K562 (cell line): Measurements from ENCODE around the gene SPATA2L.

ENCODE experiments used
- BRD4 ChIP-seq: fragments of 200-600 bp; sonication (generic); IDR thresholded peaks from 2 replicates; pipeline ENCODE4 v1.6.1; 2017; ENCODE audit warnings: inconsistent platforms
- FOXK2 ChIP-seq, 2 experiments: fragments of 450-650 bp; IDR thresholded peaks in 1 of 2; conservative IDR thresholded peaks in 1 of 2; 2 replicates each; pipeline ENCODE4 v1.6.1; 2016; ENCODE audit warnings: low read depth in 2 of 2, mild to moderate bottlenecking in 1 of 2
- JUND ChIP-seq, 2 experiments: IDR thresholded peaks; 2 replicates in 1 of 2; 3 replicates in 1 of 2; pipeline ENCODE4 v1.6.1; 2011; ENCODE audit warnings: borderline replicate concordance in 2 of 2, low read depth in 2 of 2, low read length in 2 of 2, improper control_type of control experiment in 1 of 2, missing biosample characterization in 1 of 2, missing genetic modification characterization in 1 of 2, missing genetic modification reagents in 1 of 2
- POLR2A ChIP-seq: fragments of 450-650 bp; conservative IDR thresholded peaks from 2 replicates; pipeline ENCODE4 v1.6.1; 2016

DNA sequence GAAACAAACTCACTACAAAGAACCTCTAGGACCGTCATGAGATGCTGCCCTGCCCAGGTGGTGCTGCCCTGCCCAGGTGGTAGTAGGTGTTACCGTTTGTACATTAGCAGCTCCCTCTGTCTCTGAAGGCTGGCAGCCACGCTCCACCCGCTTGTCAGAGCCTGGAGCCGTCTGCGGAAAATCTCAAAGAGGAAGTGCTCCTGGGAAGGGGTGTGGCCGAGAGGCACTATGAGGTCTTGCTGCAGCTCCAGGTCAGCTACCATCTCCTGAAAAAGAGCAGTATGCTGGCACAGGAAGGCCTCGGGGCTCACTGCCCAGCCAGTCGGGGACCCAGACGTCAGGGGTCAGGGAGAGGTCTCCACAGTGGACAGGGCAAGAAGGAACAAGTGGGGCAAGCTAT, 48.1 kb upstream of the SPATA2L start:
- TF ChIP-seq JUND (IDR thresholded peaks at IDR 0.05; ENCODE audit: borderline replicate concordance, low read depth, low read length) (no peak), JUND (tag; IDR thresholded peaks at IDR 0.05; ENCODE audit: borderline replicate concordance, low read depth, low read length) (no peak), POLR2A (no peak), FOXK2 (conservative IDR thresholded peaks at IDR 0.05 in 1 of 2, IDR thresholded peaks at IDR 0.05 in 1 of 2; ENCODE audit: low read depth in 2 of 2) (no peak), BRD4 (no peak)
